Lung microvascular endothelial cell (primary cell): ENCODE data around the gene C19orf25. TPM values are rescaled to one million over a fixed set of nuclear protein-coding genes. Genes with fewer than 3 reads are reported as not detected.

Experiments
- DNase-seq, 2 donors: peaks; one replicate each; pipeline versions ENCODE4 v3.0.0 to v3.0.0-alpha.2; 2010; ENCODE audit warnings: low read depth in 2 of 2
- total RNA-seq: library from RNA; depleted of rRNA; stranded (reverse); fragments of >200 nt; gene quantifications from 2 replicates; pipeline ENCODE4 v1.2.1, GENCODE V29; 2014

C19orf25 gene
- total RNA-seq, 1 donor from 2014 or later: 17.5 TPM

DNA sequence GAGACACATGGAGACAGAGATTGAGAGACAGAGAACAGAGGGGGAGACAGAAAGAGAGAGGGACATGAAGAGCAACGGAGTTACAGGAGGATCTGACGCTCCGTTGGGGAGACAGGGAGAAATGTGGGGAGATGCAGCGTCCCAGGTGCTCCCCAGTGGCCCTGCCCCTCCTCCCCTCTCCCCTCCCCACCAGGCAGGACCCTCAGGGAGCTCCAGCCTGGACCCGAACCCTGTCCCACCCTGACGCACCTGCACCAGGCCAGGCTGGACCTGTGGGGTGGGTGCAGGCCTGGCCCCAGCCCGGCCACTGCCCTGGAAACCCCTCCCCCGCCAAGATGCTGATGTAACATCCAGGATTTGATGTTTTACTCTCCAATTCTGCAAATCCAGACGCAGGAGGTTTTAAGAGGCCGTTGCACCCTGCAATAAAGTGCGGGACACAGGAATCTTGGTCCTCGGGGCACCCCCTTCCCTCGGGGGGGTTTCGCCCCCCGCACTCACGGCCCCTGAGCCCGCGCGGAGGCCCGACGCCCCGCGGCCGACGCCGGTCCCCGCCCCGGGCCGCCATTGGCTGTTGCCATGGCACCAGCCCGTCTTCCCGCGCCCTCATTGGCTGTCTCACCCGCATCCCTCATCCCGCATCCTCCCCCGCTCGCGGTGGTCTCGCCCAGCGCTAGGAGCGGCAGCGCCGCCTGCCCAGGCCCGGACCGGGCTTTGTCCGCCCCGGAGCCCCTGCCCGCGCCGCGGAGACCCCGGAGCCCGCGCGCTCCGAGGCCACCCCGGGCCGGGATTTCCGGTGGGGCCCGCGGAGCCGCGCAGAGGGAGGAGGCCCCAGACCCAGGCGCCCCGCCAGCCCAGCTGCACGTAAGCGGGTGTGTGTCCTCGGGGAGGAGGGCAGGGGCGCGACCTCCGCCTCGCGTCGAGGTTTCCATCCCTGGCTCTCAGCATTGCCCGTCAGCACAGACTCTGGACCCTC, 29.3 kb downstream of the C19orf25 start, which contains the start of gene APC2:
Gene APC2 (plus strand): TSS at position 655 of the 976 bp plus-strand sequence. CDS start 2,881 bp downstream, outside the sequence.
- peak in 1 of 2 donors; percentile 44 for DNase-seq

DNA sequence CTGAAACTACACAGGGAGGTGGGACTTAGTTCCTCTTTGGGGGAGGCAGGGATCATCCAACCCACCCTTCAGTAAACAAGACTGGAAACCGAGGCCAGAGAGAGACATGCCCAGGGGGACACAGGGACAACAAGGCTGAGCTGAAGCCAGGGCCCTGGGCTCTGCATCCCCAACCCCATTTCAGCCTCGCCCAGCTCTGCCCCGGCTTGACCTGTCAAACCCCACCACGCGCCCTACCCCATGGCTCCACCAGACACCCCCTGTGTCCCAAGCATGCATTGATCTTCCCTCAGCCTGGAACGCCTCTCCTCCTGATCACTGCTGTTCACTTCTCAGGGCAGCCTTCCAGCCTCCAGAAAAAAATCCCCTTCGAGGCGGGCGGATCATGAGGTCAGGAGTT, 31.1 kb downstream of the C19orf25 start:
- no peak for DNase-seq

DNA sequence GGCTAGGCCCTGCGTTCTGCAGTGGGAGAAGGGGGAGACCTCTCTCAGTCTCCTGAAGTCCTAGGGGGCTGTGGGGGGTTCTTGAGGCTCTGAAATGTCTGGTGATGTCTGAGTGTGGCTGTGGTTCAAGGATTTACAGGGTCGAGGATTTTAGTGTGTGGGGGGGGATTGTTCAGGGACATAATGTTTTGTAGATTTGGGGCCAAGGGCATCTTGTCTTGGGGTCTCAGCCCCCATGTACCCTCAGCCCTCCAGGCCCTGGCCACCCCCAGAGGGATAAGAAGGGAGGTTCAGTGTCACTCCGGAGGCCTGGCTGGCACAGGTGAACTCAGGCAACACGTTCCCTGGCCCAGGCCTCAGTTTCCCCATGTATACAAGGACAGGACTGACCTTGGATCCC, 31.5 kb downstream of the C19orf25 start:
- DNase-seq: no peak

- DNase-seq: no peak
Measured at GRCh38 chr19:1446713-1447481, 32.1 kb downstream of the C19orf25 start.

DNA sequence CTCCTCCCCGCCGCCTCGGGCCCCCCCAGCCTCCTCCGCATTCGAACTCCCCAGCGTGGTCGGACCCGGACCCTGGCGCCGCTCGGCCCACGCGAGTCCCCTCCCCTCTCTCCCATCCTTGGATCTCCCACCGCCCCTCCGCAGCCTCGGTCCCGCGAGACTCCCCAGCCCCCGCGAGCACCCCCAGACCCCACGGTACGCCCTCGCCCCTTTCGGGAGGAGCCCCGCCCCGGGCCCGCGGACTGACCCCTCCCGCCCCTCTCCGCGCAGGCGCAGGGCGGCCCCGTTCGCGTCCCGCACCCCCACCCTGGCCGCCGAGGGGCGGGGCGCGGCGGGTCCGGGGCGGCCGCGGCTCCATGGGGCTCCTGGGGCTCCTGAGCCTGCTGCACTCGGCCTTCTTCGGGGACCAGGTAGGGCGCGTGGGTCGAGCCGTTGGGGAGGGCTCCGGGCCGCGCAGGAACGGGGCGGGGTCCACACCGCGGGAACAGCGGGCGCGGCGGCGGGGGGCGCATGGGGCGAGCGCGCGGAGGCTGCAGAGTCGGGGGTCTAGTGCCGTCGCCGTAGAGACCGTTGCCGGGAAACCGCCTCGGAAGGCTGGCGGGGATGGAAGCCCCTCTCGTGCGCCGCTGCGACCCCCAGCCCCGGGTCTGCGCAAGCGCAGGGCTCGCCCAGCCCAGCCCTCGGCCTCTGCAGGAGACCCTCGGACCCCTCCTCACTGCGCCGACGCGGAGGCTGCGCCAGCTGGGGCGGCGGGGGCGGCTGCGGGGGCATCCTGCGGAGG, 32.9 kb downstream of the C19orf25 start:
- DNase-seq: no peak

- peak; percentile 39 to 60 for DNase-seq
Measured at GRCh38 chr19:1445185-1445931, 33.7 kb downstream of the C19orf25 start.

DNA sequence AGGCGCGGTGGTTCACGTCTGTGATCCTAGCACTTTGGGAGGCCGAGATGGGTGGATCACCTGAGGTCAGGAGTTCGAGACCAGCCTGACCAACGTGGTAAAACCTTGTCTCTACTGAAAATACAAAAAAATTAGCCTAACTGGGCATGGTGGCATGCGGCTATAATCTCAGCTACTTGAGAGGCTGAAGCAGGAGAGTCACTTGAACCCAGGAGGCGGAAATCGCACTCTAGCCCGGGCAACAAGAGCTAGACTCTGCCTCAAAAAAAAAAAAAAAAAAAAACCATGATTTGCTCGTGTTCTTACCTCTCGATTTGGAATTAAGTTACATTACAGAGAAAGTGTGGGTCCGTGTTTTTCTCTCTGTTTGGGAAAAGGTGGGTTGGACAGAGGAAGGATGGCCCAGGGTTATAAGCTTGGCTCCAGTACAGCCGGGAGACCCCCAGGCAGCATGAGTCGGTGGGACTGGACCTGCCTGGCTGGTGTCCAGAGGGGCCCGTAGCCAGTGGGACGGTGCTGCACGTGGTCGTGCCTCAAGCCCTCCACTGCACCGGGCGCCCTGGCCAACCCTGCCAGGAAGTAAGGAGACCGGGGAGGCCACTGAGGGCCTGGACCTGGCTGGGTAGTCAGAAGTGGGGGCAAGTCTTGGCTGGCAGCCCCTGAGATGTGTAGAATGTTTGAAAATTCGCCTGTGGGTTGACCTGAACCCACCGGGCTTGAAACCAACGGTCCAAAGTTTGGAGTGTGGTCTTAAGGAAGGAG, 37.2 kb downstream of the C19orf25 start:
- DNase-seq: no peak

DNA sequence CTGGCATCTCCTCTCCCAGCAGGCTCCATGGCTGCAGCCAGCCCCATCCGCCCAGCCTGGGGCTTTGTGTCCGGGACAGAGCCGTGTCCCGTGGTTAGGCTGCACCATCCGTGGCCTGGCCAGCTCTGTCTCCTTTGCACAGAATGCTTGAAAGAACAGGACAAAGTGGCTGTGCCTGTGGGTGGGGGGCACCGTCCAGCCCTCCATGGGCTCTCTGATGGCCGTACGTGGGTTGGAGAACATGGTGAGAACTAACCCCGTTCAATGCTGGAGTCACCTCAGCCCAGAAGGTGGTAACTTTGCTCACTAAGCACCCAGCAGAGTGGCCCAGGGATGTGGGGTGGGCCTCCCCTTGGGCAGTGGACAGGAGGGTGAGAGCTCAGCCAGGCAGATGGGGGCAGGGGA, 38.0 kb downstream of the C19orf25 start:
- DNase-seq: no peak

GRCh38 chr19:1440418-1440801, 38.6 kb downstream of the C19orf25 start:
- DNase-seq: no peak

- DNase-seq: peak; percentile 30 to 49
Measured at GRCh38 chr19:1439525-1440417, 39.2 kb downstream of the C19orf25 start.

DNA sequence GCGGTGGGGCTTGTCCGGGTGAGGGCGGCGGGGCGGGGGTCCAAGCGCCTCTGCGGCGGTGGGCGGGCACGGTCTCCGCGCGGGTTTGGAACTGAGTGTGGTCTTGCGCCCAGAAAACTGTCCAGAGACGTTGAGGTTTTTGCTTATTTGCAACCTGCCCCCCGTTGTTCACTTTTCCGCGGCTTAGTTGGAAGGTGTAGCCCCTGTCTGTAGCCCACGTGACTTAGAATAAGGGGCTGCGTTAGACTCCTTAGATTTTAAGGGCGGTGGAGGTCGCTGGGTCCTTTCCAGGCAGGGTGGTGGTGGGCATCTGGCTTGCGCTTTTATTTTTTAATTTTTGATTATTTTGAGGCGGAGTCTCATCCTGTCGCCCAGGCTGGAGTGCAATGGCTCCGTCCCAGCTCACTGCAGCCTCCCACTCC, 40.1 kb downstream of the C19orf25 start:
- no peak for DNase-seq

DNA sequence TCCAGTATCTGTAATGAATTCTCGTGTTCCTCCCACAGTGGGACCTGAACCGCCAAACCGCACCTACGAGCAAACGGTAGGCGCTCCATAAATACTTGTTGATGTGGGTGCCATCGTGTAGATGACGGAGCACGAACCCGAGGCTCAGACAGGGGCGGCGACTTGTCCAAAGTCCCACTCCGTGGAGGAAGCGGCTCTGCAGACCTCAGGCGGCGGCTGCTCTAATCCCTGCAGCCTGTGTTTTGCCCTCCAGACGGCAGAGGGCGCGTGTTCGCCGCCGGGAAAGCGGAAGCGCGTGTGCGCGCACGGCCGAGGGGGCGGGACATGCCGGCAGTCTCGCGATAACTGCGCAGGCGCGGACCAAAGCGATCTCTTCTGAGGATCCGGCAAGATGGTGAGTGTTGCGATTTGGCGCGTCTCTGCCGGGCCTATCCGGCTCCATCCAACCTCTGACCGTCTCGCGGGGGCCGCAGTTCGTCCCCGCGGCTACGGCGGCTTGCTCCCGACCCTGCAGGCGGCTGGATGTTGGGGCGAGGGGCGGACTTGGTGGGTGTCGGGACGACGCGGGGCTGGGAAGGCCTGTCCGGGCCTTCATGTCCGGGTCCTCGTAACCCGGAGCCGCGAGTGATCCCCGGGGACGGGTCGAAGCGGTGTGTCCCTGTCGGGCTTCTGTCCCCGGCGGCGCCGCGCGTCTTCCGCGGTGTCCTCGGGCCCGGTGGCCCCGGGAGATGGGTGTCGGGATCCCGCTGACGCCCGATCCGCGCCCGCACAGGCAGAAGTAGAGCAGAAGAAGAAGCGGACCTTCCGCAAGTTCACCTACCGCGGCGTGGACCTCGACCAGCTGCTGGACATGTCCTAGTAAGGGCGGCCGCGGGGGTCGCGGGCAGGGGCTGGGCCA, 40.7 kb downstream of the C19orf25 start, which contains the start of gene RPS15:
Gene RPS15 (plus strand): TSS at position 362 of the 898 bp plus-strand sequence. CDS start 30 bp downstream, at position 392.
- DNase-seq: peak; percentile 97 to 98

- no peak for DNase-seq
Measured at GRCh38 chr19:1437609-1438008, 41.4 kb downstream of the C19orf25 start.

GRCh38 chr19:1435378-1435989, 43.5 kb downstream of the C19orf25 start:
- DNase-seq: no peak

GRCh38 chr19:1434577-1435060, 44.4 kb downstream of the C19orf25 start:
- DNase-seq: no peak

DNA sequence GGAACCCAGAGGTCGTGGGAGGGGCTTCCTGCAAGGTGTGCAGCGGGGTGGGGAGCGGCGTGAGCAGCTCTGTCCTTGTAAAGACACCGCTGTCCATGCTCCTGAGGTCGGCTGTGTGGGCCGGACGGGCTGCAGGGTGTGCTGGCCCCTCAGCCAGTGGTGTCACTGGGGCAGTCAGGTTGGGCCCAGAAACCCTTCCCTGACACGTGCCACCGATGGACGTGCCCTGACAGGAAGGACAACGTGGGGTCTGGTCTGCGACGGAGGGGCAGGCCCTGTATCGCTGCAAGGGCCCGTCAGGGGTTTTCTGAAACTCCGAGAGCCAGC, 45.0 kb downstream of the C19orf25 start:
- no peak for DNase-seq
